ENCODE data around the gene CERS6. TPM values are rescaled to one million over a fixed set of nuclear protein-coding genes. Genes with fewer than 3 reads are reported as not detected.

The CERS6 gene
- total RNA-seq, 2 donors from 2014 or later, result 12.5 to 16.3 TPM

DNA sequence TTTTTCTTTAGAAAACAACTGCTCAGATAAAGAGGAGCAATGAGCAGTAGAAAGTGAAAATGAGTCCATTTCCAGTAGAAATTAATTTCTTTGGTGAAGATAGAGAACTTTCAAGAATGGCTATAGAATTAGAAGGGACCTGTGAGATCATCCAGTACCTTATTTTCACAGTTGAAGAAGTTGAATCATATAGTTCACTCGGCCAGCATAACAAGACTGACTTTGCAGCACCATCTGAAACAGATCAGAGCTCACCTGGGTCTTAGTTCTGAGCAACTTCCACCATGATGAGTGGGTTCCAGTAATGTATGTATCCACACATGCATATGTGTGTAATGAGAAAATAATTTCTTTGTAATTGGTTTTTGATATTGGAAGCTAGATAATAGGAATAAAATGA, 58.6 kb downstream of the CERS6 start:
- TF ChIP-seq CTCF (IDR thresholded peaks at IDR 0.05) (no peak), POLR2A (IDR thresholded peaks at IDR 0.05) (no peak)
- Histone ChIP-seq H3K9me3 (no peaks in the 10 kb centered on the region), H3K27me3 (no peaks in the 10 kb centered on the region), H3K36me3 (replicated peaks in 1 of 2; ENCODE audit: insufficient read depth in 1 of 2, low read depth in 2 of 2) (no peaks in the 10 kb centered on the region), H3K4me1 (no peaks in the 10 kb centered on the region), H3K27ac (no peak overlapping the region), H3K4me3 (no peak overlapping the region)
- DNase-seq (no peak), ATAC-seq (no peak)
- intact Hi-C loops (cut with DNase I), result no loop called here
- 70 to 93% methylated on average over 1 of the region's 1 CpG for WGBS, 2 donors

DNA sequence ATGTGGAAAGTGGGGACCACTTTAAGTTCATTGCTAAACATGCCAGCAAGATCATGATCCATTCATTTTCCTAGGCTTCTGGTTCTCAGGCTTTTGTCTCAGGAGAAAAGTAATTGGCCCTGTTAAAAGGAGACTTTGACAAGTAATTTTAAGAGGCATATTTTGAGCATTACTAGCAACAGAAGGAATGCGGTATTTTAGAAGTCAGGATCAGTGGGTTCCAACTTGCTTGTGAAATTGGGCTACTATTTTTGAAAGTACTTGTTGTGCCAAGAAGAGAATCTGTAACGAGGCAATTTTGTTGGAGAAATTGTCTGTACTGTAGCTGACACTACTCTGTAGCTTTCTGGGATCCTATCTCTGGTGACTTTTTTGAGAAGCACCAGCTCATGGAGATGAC, 59.4 kb downstream of the CERS6 start:
- H3K36me3 ChIP-seq (replicated peaks in 1 of 2; ENCODE audit: insufficient read depth in 1 of 2, low read depth in 2 of 2), result no peaks in the 10 kb centered on the region
- no peaks in the 10 kb centered on the region for H3K27me3 ChIP-seq
- H3K4me1 ChIP-seq, result no peaks in the 10 kb centered on the region
- H3K9me3 ChIP-seq, result no peaks in the 10 kb centered on the region
- peak; percentile 24 for ATAC-seq
- H3K27ac ChIP-seq, result no peak overlapping the region
- DNase-seq, result no peak
- no peak for TF ChIP-seq POLR2A (IDR thresholded peaks at IDR 0.05)
- no peak overlapping the region for H3K4me3 ChIP-seq
- WGBS, 2 donors, result 71 to 91% methylated on average over 2 of the region's 2 CpGs
- intact Hi-C loops (cut with DNase I), result no loop called here

- H3K4me1 ChIP-seq, result no peaks in the 10 kb centered on the region
Observed at GRCh38 chr2:168517816-168518215, 61.7 kb downstream of the CERS6 start.

GRCh38 chr2:168518555-168519066, 62.5 kb downstream of the CERS6 start:
- no peak for ATAC-seq

More at GRCh38 chr2:168517816-168518215, 61.7 kb downstream of the CERS6 start:
- ATAC-seq, result no peak
- TF ChIP-seq POLR2A (IDR thresholded peaks at IDR 0.05) (no peak), CTCF (IDR thresholded peaks at IDR 0.05) (no peak)
- no peaks in the 10 kb centered on the region for H3K36me3 ChIP-seq (replicated peaks in 1 of 2; ENCODE audit: insufficient read depth in 1 of 2, low read depth in 2 of 2)
- H3K27me3 ChIP-seq, result no peaks in the 10 kb centered on the region
- no peak for DNase-seq
- H3K9me3 ChIP-seq, result no peaks in the 10 kb centered on the region
- no peak overlapping the region for H3K4me3 ChIP-seq
- intact Hi-C loops (cut with DNase I), result no loop called here
- WGBS, 2 donors, result 83 to 86% methylated on average over 7 of the region's 7 CpGs
- H3K27ac ChIP-seq, result no peak overlapping the region

GRCh38 chr2:168519534-168520308, 63.6 kb downstream of the CERS6 start:
- H3K27me3 ChIP-seq, result no peaks in the 10 kb centered on the region
- no peaks in the 10 kb centered on the region for H3K9me3 ChIP-seq
- DNase-seq (no peak), ATAC-seq (no peak)
- TF ChIP-seq POLR2A (IDR thresholded peaks at IDR 0.05) (no peak), CTCF (IDR thresholded peaks at IDR 0.05) (no peak)
- H3K27ac ChIP-seq, result no peak overlapping the region
- no peaks in the 10 kb centered on the region for H3K36me3 ChIP-seq (replicated peaks in 1 of 2; ENCODE audit: insufficient read depth in 1 of 2, low read depth in 2 of 2)
- intact Hi-C loops (cut with DNase I), result no loop called here
- WGBS, 2 donors, result 88 to 91% methylated on average over 5 of the region's 5 CpGs
- H3K4me1 ChIP-seq, result no peaks in the 10 kb centered on the region
- H3K4me3 ChIP-seq, result no peak overlapping the region

More at GRCh38 chr2:168518555-168519066, 62.5 kb downstream of the CERS6 start:
- no peaks in the 10 kb centered on the region for H3K9me3 ChIP-seq
- 44 to 66% methylated on average over 6 of the region's 6 CpGs for WGBS, 2 donors
- no peak for DNase-seq
- no peak overlapping the region for H3K4me3 ChIP-seq
- intact Hi-C loops (cut with DNase I), result no loop called here
- no peaks in the 10 kb centered on the region for H3K36me3 ChIP-seq (replicated peaks in 1 of 2; ENCODE audit: insufficient read depth in 1 of 2, low read depth in 2 of 2)
- TF ChIP-seq CTCF (IDR thresholded peaks at IDR 0.05) (no peak), POLR2A (IDR thresholded peaks at IDR 0.05) (no peak)
- no peaks in the 10 kb centered on the region for H3K4me1 ChIP-seq
- H3K27me3 ChIP-seq, result no peaks in the 10 kb centered on the region
- H3K27ac ChIP-seq, result no peak overlapping the region

Measured in body of pancreas (tissue), 4 donors.